Muscle of leg (tissue), 11 donors: ENCODE results near the gene NPY4R2. TPM values are rescaled to one million over a fixed set of nuclear protein-coding genes. Genes with fewer than 3 reads are reported as not detected.
"Not testable (repeated sequence)": the region's sequence is repeated elsewhere in the genome, so short reads cannot be mapped to it uniquely, and the experiment has no call there.

ENCODE experiments used
- DNase-seq: peaks from one replicate; pipeline ENCODE4 v3.0.0; 2013
- H3K27ac ChIP-seq: one replicate; pipeline ENCODE4 v1.5.1; 2013; ENCODE audit warnings: mild to moderate bottlenecking, low read length, control low read depth
- H3K27me3 ChIP-seq: one replicate; pipeline ENCODE4 v1.6.1; 2013; ENCODE audit warnings: low read length; ENCODE audit not compliant: control insufficient read depth, insufficient read depth
- H3K36me3 ChIP-seq: one replicate; pipeline ENCODE4 v1.6.1; 2013; ENCODE audit warnings: low read length; ENCODE audit not compliant: control insufficient read depth, insufficient read depth
- H3K4me1 ChIP-seq: one replicate; pipeline ENCODE4 v1.6.1; 2013; ENCODE audit warnings: low read length; ENCODE audit not compliant: control insufficient read depth, insufficient read depth
- H3K4me3 ChIP-seq: one replicate; pipeline ENCODE4 v1.5.1; 2013; ENCODE audit warnings: low read length, control low read depth
- H3K9me3 ChIP-seq: replicated peaks from 2 replicates; pipeline ENCODE4 v1.6.1; 2013; ENCODE audit warnings: low read depth, low read length; ENCODE audit not compliant: control insufficient read depth
- WGBS: methylation state at CpG from one replicate; pipeline ENCODE4 v1.1.5; 2013; ENCODE audit warnings: missing lambda C conversion rate; ENCODE audit not compliant: insufficient coverage; 5-methylcytosine and 5-hydroxymethylcytosine counted together
- polyA plus RNA-seq, 8 donors: library from polyadenylated mRNA; unstranded; fragments of 120-200 nt; gene quantifications; one replicate each; pipeline versions ENCODE4 v1.2.1 to v1.2.3, GENCODE V29; 2013; ENCODE audit warnings: inconsistent platforms in 1 of 8, low replicate concordance in 1 of 8; ENCODE audit not compliant: insufficient read length in 8 of 8, insufficient read depth in 1 of 8
- total RNA-seq: library from RNA; stranded (reverse); fragments of 120-200 nt; gene quantifications from one replicate; pipeline ENCODE4 v1.2.4, GENCODE V29; 2013

The NPY4R2 gene
- total and polyA plus RNA-seq, 9 donors = 0.07 to 0.23 (median 0.10) TPM; not detected in 6

DNA sequence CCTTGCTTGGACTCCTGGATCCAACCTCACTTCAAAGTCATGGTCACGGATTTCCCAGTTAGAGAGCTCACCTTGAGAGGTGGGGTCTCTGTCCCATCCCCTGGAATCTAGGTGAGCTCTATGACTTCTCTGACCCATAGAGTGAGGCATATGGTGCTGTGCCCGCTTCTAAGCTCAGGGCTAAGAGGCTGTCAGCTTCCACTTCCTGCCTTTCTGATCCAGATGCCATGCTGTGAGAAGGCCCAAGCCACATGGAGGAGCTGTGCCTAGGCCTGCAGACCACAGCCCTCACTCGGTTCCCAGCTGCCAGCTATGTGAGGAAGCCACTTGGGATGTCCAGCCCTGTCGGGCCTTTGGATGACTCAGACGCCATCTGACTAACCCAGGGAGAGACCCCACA lies 41.2 kb downstream of the NPY4R2 start:
- H3K4me3 ChIP-seq, H3K9me3 ChIP-seq, H3K36me3 ChIP-seq, H3K27ac ChIP-seq, H3K4me1 ChIP-seq, DNase-seq, H3K27me3 ChIP-seq: not testable (repeated sequence)
- WGBS = no CpG with 5 or more reads among the region's 5 CpGs

GRCh38 chr10:47960699-47961098 lies 42.2 kb downstream of the NPY4R2 start:
- H3K27ac ChIP-seq, H3K9me3 ChIP-seq, H3K4me3 ChIP-seq, H3K27me3 ChIP-seq, H3K36me3 ChIP-seq, DNase-seq, H3K4me1 ChIP-seq: not testable (repeated sequence)
- no CpG with 5 or more reads among the region's 2 CpGs for WGBS

DNA sequence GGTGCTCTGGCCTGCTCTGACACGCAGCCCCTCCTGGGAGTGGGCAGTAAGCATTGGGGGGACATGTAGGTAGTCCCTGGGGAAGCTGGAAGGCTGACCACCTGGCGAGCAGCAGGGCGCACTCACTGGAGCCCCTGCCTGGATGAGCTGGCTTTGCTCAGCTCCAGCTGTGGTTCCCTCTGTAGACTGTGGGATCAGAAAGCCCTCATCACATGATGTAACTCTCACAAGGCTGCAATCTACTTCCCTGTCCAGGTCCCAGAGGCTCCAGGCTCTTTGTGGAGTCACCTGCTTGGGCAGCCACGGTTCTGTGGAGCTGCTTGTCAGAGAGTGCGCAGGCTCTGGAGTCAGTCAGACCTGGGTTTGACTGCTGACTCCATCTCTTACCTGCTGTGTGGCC lies 44.3 kb downstream of the NPY4R2 start:
- DNase-seq, H3K27ac ChIP-seq, H3K9me3 ChIP-seq, H3K4me3 ChIP-seq, H3K4me1 ChIP-seq, H3K36me3 ChIP-seq, H3K27me3 ChIP-seq: not testable (repeated sequence)
- WGBS = no CpG with 5 or more reads among the region's 5 CpGs

DNA sequence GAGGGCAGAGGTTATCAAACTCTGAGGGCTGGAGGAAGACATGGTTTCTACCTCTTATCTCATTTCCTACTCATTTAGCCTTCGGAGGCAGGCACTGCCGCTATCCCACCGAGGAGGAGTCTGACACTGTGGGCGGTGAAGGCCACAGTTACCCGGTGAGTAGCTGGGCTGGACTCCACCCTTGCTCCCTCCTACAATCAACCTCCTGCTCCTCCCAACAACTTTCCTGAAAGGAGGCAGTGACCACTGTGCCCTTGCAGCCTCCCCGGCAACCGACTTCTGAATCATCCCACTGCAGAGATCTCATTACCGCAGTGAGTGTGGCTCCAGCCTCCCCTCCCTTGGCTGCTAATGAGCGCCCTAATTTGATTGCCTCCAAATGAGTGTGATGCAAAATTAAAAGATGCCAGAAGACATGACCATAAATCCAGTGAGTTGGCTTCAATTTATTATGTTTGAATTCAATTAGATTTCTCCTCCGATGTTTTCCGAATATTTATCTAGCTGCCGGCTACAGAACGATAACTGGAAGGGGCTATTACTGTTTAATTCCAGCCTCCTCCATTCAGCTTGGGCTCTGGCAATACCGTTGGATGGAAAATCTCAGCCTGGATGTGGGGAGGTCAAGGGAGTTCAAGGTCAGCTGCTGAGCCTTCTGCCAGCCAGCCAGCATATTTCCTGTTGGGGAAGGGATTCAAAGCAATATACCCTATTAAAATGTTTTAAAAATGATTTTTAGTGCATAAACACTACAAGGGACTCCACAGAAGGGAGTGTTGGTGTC lies 46.0 kb downstream of the NPY4R2 start:
- not testable (repeated sequence) for H3K4me3 ChIP-seq, H3K27ac ChIP-seq, H3K27me3 ChIP-seq, H3K36me3 ChIP-seq, H3K9me3 ChIP-seq, H3K4me1 ChIP-seq, DNase-seq
- WGBS = no CpG with 5 or more reads among the region's 14 CpGs

GRCh38 chr10:47968988-47969387 lies 50.5 kb downstream of the NPY4R2 start:
- H3K4me1 ChIP-seq, H3K36me3 ChIP-seq, H3K4me3 ChIP-seq, H3K27me3 ChIP-seq, DNase-seq, H3K27ac ChIP-seq, H3K9me3 ChIP-seq: not testable (repeated sequence)
- WGBS = no CpG with 5 or more reads among the region's 6 CpGs

- not testable (repeated sequence) for H3K36me3 ChIP-seq, H3K27me3 ChIP-seq, H3K27ac ChIP-seq, H3K9me3 ChIP-seq, H3K4me1 ChIP-seq, DNase-seq, H3K4me3 ChIP-seq
- WGBS = no CpG with 5 or more reads among the region's 3 CpGs
Observed at GRCh38 chr10:47970047-47970446, 51.6 kb downstream of the NPY4R2 start.

DNA sequence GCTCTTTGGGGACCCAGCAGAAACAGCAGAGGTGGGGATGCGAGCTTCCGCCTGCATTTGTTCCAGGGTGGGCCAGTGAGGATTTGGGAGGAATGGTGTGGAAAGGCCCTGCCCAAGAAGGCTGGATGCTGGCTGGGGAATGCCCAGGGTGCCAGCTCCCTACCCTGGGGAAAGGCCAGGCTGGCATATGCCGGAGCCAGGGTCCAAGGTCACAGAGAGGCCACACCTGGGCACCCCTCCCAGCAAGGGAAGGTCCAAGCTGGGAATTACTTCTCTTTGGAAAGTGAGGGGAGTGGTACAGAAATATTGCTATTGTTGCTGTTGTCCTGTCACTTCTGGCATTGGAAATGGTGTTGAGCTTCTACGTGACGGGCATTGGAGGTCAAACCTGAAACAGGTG lies 53.1 kb downstream of the NPY4R2 start:
- not testable (repeated sequence) for DNase-seq, H3K27ac ChIP-seq, H3K9me3 ChIP-seq, H3K4me3 ChIP-seq, H3K27me3 ChIP-seq, H3K36me3 ChIP-seq, H3K4me1 ChIP-seq
- no CpG with 5 or more reads among the region's 5 CpGs for WGBS

- not testable (repeated sequence) for H3K36me3 ChIP-seq, H3K4me3 ChIP-seq, H3K27ac ChIP-seq, H3K9me3 ChIP-seq, DNase-seq, H3K4me1 ChIP-seq, H3K27me3 ChIP-seq
- no CpG with 5 or more reads among the region's 2 CpGs for WGBS
Observed at GRCh38 chr10:47972077-47972476, 53.6 kb downstream of the NPY4R2 start.

Other genes with a start within 250 kb of the NPY4R2 start
- gene SYT15B, start 155.1 kb upstream of the NPY4R2 start, total RNA-seq = 0.27 TPM
- 1 to 10 TPM in 3 of 8 donors, under 1 TPM in 5; 0.56 to 1.7 (median 0.83) TPM for gene SYT15B, start 155.1 kb upstream of the NPY4R2 start, polyA plus RNA-seq
- gene FAM25C, start 81.1 kb downstream of the NPY4R2 start, total RNA-seq = not detected
- gene FAM25C, start 81.1 kb downstream of the NPY4R2 start, polyA plus RNA-seq = not detected